Measurements from ENCODE around the gene VMA21. TPM values are rescaled to one million over a fixed set of nuclear protein-coding genes. Genes with fewer than 3 reads are reported as not detected.

Gene VMA21
- total RNA-seq, 1 donor from 2014 or later, result 26.5 TPM

- no peaks in the 10 kb centered on the region for H3K27me3 Mint-ChIP-seq (ENCODE audit: low read depth)
Observed at GRCh38 chrX:151393514-151393913, 3.5 kb upstream of the VMA21 start.

GRCh38 chrX:151396042-151396824 is 773 bp upstream of the VMA21 start:
- TF ChIP-seq CTCF (IDR thresholded peaks at IDR 0.05), result no peak
- H3K4me3 Mint-ChIP-seq (ENCODE audit: unreplicated experiment), result peak overlapping the region; percentile 72
- H3K4me1 Mint-ChIP-seq (ENCODE audit: low read depth), result peaks cover 35% of the 10 kb centered on the region
- no peaks in the 10 kb centered on the region for H3K36me3 Mint-ChIP-seq (ENCODE audit: low read depth)
- H3K9me3 Mint-ChIP-seq (ENCODE audit: low read depth), result peaks cover 11% of the 10 kb centered on the region
- no peaks in the 10 kb centered on the region for H3K27me3 Mint-ChIP-seq (ENCODE audit: low read depth)
- no peak for DNase-seq (ENCODE audit: low spot score)
- H3K27ac Mint-ChIP-seq (ENCODE audit: unreplicated experiment), result peak overlapping the region; percentile 94

More at GRCh38 chrX:151393514-151393913, 3.5 kb upstream of the VMA21 start:
- Mint-ChIP-seq H3K27ac (ENCODE audit: unreplicated experiment) (no peak overlapping the region), H3K9me3 (ENCODE audit: low read depth) (peaks cover 11% of the 10 kb centered on the region), H3K4me3 (ENCODE audit: unreplicated experiment) (no peak overlapping the region), H3K36me3 (ENCODE audit: low read depth) (no peaks in the 10 kb centered on the region), H3K4me1 (ENCODE audit: low read depth) (peaks cover 14% of the 10 kb centered on the region)
- no peak for DNase-seq (ENCODE audit: low spot score)
- no peak for TF ChIP-seq CTCF (IDR thresholded peaks at IDR 0.05)

- TF ChIP-seq CTCF (IDR thresholded peaks at IDR 0.05), result no peak
- Mint-ChIP-seq H3K36me3 (ENCODE audit: low read depth) (no peaks in the 10 kb centered on the region), H3K27me3 (ENCODE audit: low read depth) (no peaks in the 10 kb centered on the region), H3K27ac (ENCODE audit: unreplicated experiment) (peak overlapping the region; percentile 84), H3K4me1 (ENCODE audit: low read depth) (peaks cover 35% of the 10 kb centered on the region), H3K9me3 (ENCODE audit: low read depth) (peaks cover 9% of the 10 kb centered on the region), H3K4me3 (ENCODE audit: unreplicated experiment) (peak overlapping the region; percentile 75)
- no peak for DNase-seq (ENCODE audit: low spot score)
Observed at GRCh38 chrX:151397741-151398070, 700 bp downstream of the VMA21 start.

GRCh38 chrX:151398346-151398745 is 1.3 kb downstream of the VMA21 start:
- H3K4me3 Mint-ChIP-seq (ENCODE audit: unreplicated experiment), result peak overlapping the region; percentile 75
- H3K9me3 Mint-ChIP-seq (ENCODE audit: low read depth), result peaks cover 9% of the 10 kb centered on the region
- H3K27me3 Mint-ChIP-seq (ENCODE audit: low read depth), result no peaks in the 10 kb centered on the region
- no peak for DNase-seq (ENCODE audit: low spot score)
- no peak for TF ChIP-seq CTCF (IDR thresholded peaks at IDR 0.05)
- H3K27ac Mint-ChIP-seq (ENCODE audit: unreplicated experiment), result no peak overlapping the region
- no peaks in the 10 kb centered on the region for H3K36me3 Mint-ChIP-seq (ENCODE audit: low read depth)
- peaks cover 35% of the 10 kb centered on the region for H3K4me1 Mint-ChIP-seq (ENCODE audit: low read depth)

- no peak overlapping the region for H3K4me3 Mint-ChIP-seq (ENCODE audit: unreplicated experiment)
- peaks cover 25% of the 10 kb centered on the region for H3K4me1 Mint-ChIP-seq (ENCODE audit: low read depth)
- H3K27me3 Mint-ChIP-seq (ENCODE audit: low read depth), result no peaks in the 10 kb centered on the region
- peaks cover 3% of the 10 kb centered on the region for H3K36me3 Mint-ChIP-seq (ENCODE audit: low read depth)
- no peak for TF ChIP-seq CTCF (IDR thresholded peaks at IDR 0.05)
- DNase-seq (ENCODE audit: low spot score), result no peak
- H3K9me3 Mint-ChIP-seq (ENCODE audit: low read depth), result peaks cover 13% of the 10 kb centered on the region
- no peak overlapping the region for H3K27ac Mint-ChIP-seq (ENCODE audit: unreplicated experiment)
Observed at GRCh38 chrX:151402719-151403390, 5.8 kb downstream of the VMA21 start.

Measured in chondrocyte (in vitro differentiated cells).